ENCODE results near the gene SCRN2. TPM values are rescaled to one million over a fixed set of nuclear protein-coding genes. Genes with fewer than 3 reads are reported as not detected.

SCRN2 gene
- total and polyA plus RNA-seq, 2 of the 8 experiments (the other 6 are each of a cell fraction or from before 2014, with no cell fraction given), result 24.4 to 42.3 TPM

GRCh38 chr17:47803201-47803600 is 37.9 kb downstream of the SCRN2 start (continued):
- TF ChIP-seq GABPA (IDR thresholded peaks at IDR 0.05; ENCODE audit: borderline replicate concordance, insufficient read depth, low read length), result no peak
- TF ChIP-seq CBX8 (IDR thresholded peaks at IDR 0.05; ENCODE audit: borderline replicate concordance, low read depth, low read length), result no peak
- no peak for TF ChIP-seq JUND (IDR thresholded peaks at IDR 0.05; ENCODE audit: low read length)

All from H1 (cell line).